ENCODE data around the gene LTBP1.

Gene LTBP1

DNA sequence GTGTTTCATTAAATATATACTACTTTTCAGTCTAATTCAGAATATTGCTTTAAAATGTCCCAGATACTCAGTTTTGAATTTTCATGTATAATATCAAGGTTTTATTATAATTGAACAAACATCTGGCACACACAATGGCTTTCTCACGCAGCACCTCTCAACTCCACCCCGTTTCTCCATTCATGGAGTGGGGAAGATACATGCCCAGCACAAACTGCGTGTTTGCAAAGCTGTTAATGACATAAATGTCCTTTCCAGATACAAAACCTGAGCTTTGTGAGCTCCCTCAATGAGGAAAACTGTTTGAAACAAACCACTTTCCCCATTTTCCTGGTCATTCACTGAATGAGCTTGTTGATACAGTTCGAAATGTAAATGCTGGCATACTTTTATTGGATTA, 379.3 kb downstream of the LTBP1 start:
- no peak overlapping the region for H3K4me3 ChIP-seq (ENCODE audit: low read depth, low read length)
- TF ChIP-seq, protein P1, sequence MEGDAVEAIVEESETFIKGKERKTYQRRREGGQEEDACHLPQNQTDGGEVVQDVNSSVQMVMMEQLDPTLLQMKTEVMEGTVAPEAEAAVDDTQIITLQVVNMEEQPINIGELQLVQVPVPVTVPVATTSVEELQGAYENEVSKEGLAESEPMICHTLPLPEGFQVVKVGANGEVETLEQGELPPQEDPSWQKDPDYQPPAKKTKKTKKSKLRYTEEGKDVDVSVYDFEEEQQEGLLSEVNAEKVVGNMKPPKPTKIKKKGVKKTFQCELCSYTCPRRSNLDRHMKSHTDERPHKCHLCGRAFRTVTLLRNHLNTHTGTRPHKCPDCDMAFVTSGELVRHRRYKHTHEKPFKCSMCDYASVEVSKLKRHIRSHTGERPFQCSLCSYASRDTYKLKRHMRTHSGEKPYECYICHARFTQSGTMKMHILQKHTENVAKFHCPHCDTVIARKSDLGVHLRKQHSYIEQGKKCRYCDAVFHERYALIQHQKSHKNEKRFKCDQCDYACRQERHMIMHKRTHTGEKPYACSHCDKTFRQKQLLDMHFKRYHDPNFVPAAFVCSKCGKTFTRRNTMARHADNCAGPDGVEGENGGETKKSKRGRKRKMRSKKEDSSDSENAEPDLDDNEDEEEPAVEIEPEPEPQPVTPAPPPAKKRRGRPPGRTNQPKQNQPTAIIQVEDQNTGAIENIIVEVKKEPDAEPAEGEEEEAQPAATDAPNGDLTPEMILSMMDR (IDR thresholded peaks at IDR 0.05; ENCODE audit: borderline replicate concordance, insufficient read depth, low read depth, low read length) = no peak

DNA sequence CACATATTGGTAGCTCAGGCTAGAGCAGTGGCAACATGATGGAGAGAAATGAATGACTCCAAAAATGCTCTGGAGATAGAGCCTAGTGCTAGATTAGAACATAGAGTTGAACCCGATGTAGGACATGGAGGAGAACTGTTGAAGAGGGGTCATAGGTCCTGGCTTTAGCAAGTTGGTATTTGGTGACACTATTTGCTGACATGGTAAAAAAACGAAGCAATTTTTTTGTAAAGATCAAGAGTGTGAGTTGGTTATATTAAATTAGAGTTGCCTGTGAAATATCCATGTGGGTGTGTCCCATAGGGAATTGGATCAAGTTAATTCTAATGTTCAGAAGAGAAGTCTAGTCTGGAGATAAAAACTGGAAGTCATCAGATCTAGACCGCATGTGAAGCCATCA, 386.7 kb downstream of the LTBP1 start:
- TF ChIP-seq, protein P1 (IDR thresholded peaks at IDR 0.05; ENCODE audit: borderline replicate concordance, insufficient read depth, low read depth, low read length) = no peak
- H3K4me3 ChIP-seq (ENCODE audit: low read depth, low read length) = no peak overlapping the region

DNA sequence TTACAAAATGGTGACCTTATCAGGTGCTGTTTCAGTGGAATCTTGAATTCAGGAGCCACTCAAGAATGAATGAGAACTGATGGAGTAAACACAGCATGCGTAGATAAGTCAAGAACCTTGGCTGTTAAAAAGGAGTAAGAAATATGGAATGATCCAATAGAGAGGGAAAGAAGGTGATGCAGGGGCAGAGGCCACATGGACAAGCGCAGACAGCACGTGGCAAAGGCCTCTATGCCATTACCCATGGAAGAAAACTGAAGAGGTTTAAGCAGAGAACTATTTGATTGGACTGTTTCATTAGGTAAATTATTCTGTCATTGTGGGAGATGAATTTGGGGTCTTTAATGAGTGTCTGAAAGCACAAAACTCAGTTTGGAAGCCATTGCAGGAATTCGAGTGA, 387.3 kb downstream of the LTBP1 start:
- H3K4me3 ChIP-seq (ENCODE audit: low read depth, low read length) = no peak overlapping the region
- TF ChIP-seq, protein P1 (IDR thresholded peaks at IDR 0.05; ENCODE audit: borderline replicate concordance, insufficient read depth, low read depth, low read length) = no peak

DNA sequence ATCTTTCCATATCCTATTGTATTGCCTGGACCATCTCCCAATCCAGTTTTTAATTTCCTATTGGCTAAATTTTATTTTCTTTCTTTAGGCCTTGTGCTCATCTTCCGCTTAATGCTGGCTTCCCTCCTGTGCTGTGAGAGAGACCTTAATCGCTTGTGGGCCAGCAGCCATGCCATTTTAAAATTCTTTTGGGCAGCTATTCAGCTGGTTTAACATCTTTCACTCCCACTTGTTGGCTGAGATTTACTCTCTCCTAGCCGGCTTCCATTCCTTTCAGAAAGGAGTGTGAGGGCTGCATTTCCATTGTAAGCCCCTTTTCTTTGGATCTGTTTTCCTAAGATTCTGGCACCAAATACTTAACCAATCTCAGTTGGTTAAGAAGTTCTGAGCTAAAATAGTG, 388.8 kb downstream of the LTBP1 start:
- no peak overlapping the region for H3K4me3 ChIP-seq (ENCODE audit: low read depth, low read length)
- TF ChIP-seq, protein P1 (IDR thresholded peaks at IDR 0.05; ENCODE audit: borderline replicate concordance, insufficient read depth, low read depth, low read length) = no peak

DNA sequence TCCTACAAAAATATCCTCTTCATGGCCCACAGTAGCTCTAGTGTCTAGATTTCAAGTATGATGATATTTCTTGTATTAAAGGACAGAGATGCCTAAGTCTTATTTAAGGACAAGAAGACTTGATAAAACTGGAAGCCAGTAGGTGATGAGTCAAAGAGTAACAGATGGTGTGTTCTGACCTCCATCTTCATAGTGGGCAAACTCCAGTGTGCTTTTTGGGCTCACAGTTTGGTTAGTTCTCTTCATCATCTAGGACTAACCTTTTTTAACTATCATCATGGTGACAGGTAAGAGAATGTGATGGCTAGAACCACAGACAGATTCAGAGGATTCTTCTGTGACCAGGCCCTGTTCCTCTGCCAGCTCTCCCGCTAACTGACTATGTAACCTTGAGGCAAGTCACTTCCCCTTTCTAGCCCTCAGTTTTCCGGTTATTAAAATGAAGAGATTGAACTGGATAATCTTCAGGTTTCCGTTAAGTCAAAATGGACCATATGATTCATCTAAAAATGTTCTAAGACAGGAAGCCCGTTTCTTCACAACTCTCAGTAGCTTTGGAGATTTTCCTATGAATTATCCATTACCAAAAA, 389.4 kb downstream of the LTBP1 start:
- TF ChIP-seq, protein P1 (IDR thresholded peaks at IDR 0.05; ENCODE audit: borderline replicate concordance, insufficient read depth, low read depth, low read length) = no peak
- no peak overlapping the region for H3K4me3 ChIP-seq (ENCODE audit: low read depth, low read length)

DNA sequence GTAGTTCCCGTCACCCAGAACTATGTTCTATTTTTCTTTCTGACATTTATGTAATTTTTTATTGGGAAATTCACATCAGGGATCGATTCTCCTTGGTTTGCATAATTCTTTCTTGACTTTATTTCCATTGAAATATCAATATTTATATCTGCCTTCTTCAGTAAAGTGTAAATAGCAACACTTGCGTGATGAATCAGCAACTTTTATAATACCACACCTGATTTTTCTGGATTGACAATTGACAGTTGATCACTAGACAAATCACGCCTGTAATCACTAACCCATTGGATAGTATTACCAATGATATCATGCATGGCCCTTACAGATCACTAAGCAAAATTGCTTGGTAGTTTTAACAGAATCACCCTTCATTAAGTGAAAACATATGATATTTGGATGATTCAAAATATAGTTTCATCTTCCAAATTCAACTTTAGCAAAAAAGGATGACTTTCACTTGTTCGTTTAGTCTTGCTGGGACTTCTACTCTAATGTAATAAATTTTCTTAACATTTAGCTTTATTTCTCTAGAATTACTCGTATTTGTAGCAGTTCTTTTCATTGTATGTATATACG, 390.7 kb downstream of the LTBP1 start:
- H3K4me3 ChIP-seq (ENCODE audit: low read depth, low read length) = no peak overlapping the region
- TF ChIP-seq, protein P1 (IDR thresholded peaks at IDR 0.05; ENCODE audit: borderline replicate concordance, insufficient read depth, low read depth, low read length) = no peak

DNA sequence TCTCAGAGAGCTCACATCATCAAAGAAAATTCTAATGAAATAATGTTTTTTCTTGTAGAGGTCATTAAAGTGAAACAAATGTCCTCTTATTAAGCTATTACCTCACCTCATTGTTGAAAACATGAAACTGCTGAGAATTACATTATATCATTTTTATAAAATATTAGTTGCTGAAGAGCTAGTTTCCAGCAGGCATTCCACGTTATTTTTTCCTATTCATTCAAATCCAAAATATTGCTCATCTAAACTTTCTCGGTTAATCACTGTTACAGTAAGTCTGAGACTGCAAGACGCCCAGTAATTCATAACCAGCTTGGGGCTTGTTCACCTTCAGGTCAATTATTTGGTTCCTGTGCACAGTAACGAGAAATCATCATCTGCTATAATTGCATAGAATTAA, 391.2 kb downstream of the LTBP1 start:
- no peak overlapping the region for H3K4me3 ChIP-seq (ENCODE audit: low read depth, low read length)
- TF ChIP-seq, protein P1 (IDR thresholded peaks at IDR 0.05; ENCODE audit: borderline replicate concordance, insufficient read depth, low read depth, low read length) = no peak

Measured in GM12875 (cell line).